H9 (cell line): ENCODE measurements around the gene SMURF1. TPM values are rescaled to one million over a fixed set of nuclear protein-coding genes. Genes with fewer than 3 reads are reported as not detected.

Source experiments
- DNase-seq: peaks from one replicate; pipeline ENCODE4 v3.0.0-alpha.2; 2017
- H2AFZ ChIP-seq: one replicate; pipeline ENCODE4 v1.6.1; 2013; ENCODE audit warnings: mild to moderate bottlenecking, low read length, control low read depth, moderate library complexity
- H2AK5ac ChIP-seq: 2 replicates; pipeline ENCODE4 v1.6.1; 2013; ENCODE audit warnings: low read length, control low read depth, mixed read lengths; ENCODE audit not compliant: insufficient read length
- H2BK120ac ChIP-seq: one replicate; pipeline ENCODE4 v1.6.1; 2013; ENCODE audit warnings: low read depth, mild to moderate bottlenecking, low read length, control low read depth, inconsistent platforms; ENCODE audit not compliant: poor library complexity, severe bottlenecking
- H2BK12ac ChIP-seq: 2 replicates; pipeline ENCODE4 v1.6.1; 2013; ENCODE audit warnings: low read length, control low read depth, mixed read lengths, low read depth; ENCODE audit not compliant: insufficient read length
- H2BK15ac ChIP-seq: 2 replicates; pipeline ENCODE4 v1.6.1; 2013; ENCODE audit warnings: low read depth, low read length, control low read depth
- H2BK20ac ChIP-seq: one replicate; pipeline ENCODE4 v1.6.1; 2013; ENCODE audit warnings: low read depth, mild to moderate bottlenecking, low read length, control low read depth, inconsistent platforms; ENCODE audit not compliant: poor library complexity, severe bottlenecking
- H2BK5ac ChIP-seq: 2 replicates; pipeline ENCODE4 v1.6.1; 2013; ENCODE audit warnings: low read length, control low read depth, mixed read lengths; ENCODE audit not compliant: insufficient read length
- H3K14ac ChIP-seq: 2 replicates; pipeline ENCODE4 v1.6.1; 2013; ENCODE audit warnings: low read length, control low read depth; ENCODE audit not compliant: insufficient read depth
- H3K18ac ChIP-seq: 2 replicates; pipeline ENCODE4 v1.6.1; 2013; ENCODE audit warnings: low read depth, mild to moderate bottlenecking, mixed read lengths, low read length, control low read depth; ENCODE audit not compliant: insufficient read length
- H3K23ac ChIP-seq: 2 replicates; pipeline ENCODE4 v1.6.1; 2013; ENCODE audit warnings: low read length, control low read depth, mixed read lengths, low read depth; ENCODE audit not compliant: insufficient read length
- H3K23me2 ChIP-seq: 2 replicates; pipeline ENCODE4 v1.6.1; 2013; ENCODE audit warnings: low read depth, mild to moderate bottlenecking, mixed read lengths, low read length, control low read depth; ENCODE audit not compliant: insufficient read length, poor library complexity, severe bottlenecking
- H3K27ac ChIP-seq: 2 replicates; pipeline ENCODE4 v1.5.1; 2013; ENCODE audit warnings: low read length, control low read depth, mixed read lengths, low read depth; ENCODE audit not compliant: insufficient read length
- H3K27me3 ChIP-seq: 2 replicates; pipeline ENCODE4 v1.6.1; 2013; ENCODE audit warnings: low read length, control low read depth, inconsistent platforms; ENCODE audit not compliant: insufficient read depth
- H3K4ac ChIP-seq: 2 replicates; pipeline ENCODE4 v1.6.1; 2013; ENCODE audit warnings: low read depth, mild to moderate bottlenecking, control low read depth, inconsistent platforms, low read length, moderate library complexity
- H3K4me1 ChIP-seq: 2 replicates; pipeline ENCODE4 v1.6.1; 2013; ENCODE audit warnings: low read length, control low read depth, inconsistent platforms; ENCODE audit not compliant: insufficient read depth
- H3K4me2 ChIP-seq: 2 replicates; pipeline ENCODE4 v1.6.1; 2013; ENCODE audit warnings: low read length, control low read depth, mixed read lengths; ENCODE audit not compliant: insufficient read length, insufficient read depth
- H3K56ac ChIP-seq: 2 replicates; pipeline ENCODE4 v1.6.1; 2013; ENCODE audit warnings: low read depth, mild to moderate bottlenecking, mixed read lengths, low read length, control low read depth; ENCODE audit not compliant: insufficient read length
- H3K79me1 ChIP-seq: 2 replicates; pipeline ENCODE4 v1.6.1; 2013; ENCODE audit warnings: low read depth, mild to moderate bottlenecking, moderate library complexity, low read length, control low read depth, inconsistent platforms; ENCODE audit not compliant: insufficient read depth, poor library complexity, severe bottlenecking
- H3K79me2 ChIP-seq: 2 replicates; pipeline ENCODE4 v1.6.1; 2013; ENCODE audit warnings: low read length, control low read depth, inconsistent platforms; ENCODE audit not compliant: insufficient read depth
- H3K9ac ChIP-seq: 2 replicates; pipeline ENCODE4 v1.6.1; 2013; ENCODE audit warnings: low read length, control low read depth, mixed read lengths; ENCODE audit not compliant: insufficient read length; ENCODE audit errors: extremely low read depth
- H3K9me3 ChIP-seq: one replicate; pipeline ENCODE4 v1.6.1; 2013; ENCODE audit warnings: low read depth, low read length, inconsistent platforms; ENCODE audit not compliant: control insufficient read depth
- H3T11ph ChIP-seq: one replicate; pipeline ENCODE4 v1.6.1; 2013; ENCODE audit warnings: mild to moderate bottlenecking, low read length, control low read depth, inconsistent platforms
- H4K20me1 ChIP-seq: one replicate; pipeline ENCODE4 v1.6.1; 2013; ENCODE audit not compliant: control insufficient read depth, insufficient read length, insufficient read depth
- H4K5ac ChIP-seq: 2 replicates; pipeline ENCODE4 v1.6.1; 2013; ENCODE audit warnings: low read depth, mild to moderate bottlenecking, mixed read lengths, low read length, control low read depth; ENCODE audit not compliant: insufficient read length
- H4K8ac ChIP-seq: replicated peaks from 2 replicates; pipeline ENCODE4 v1.6.1; 2013; ENCODE audit warnings: low read length, control low read depth, mixed read lengths, low read depth; ENCODE audit not compliant: insufficient read length
- H4K91ac ChIP-seq: 2 replicates; pipeline ENCODE4 v1.6.1; 2013; ENCODE audit warnings: low read depth, mild to moderate bottlenecking, moderate library complexity, mixed read lengths, low read length, control low read depth; ENCODE audit not compliant: insufficient read length
- H3K27ac Mint-ChIP-seq, 3 experiments: 2 replicates in 2 of 3; 3 replicates in 1 of 3; pipeline ENCODE4 v1.8.0; 2020 to 2021; ENCODE audit warnings: mixed read lengths in 3 of 3, mild to moderate bottlenecking in 1 of 3, moderate library complexity in 1 of 3
- H3K27me3 Mint-ChIP-seq: 2 replicates; pipeline ENCODE4 v1.8.0; 2021; ENCODE audit warnings: low read depth, mild to moderate bottlenecking, moderate library complexity, mixed read lengths
- H3K36me3 Mint-ChIP-seq, 3 experiments: 2 replicates in 2 of 3; 3 replicates in 1 of 3; pipeline ENCODE4 v1.8.0; 2020 to 2021; ENCODE audit warnings: low read depth in 3 of 3, mixed read lengths in 3 of 3; ENCODE audit not compliant: insufficient read depth in 1 of 3
- H3K4me1 Mint-ChIP-seq, 2 experiments: 2 replicates each; pipeline ENCODE4 v1.8.0; 2020; ENCODE audit warnings: mixed read lengths in 2 of 2
- H3K4me3 Mint-ChIP-seq, 2 experiments: 2 replicates in 1 of 2; 3 replicates in 1 of 2; pipeline ENCODE4 v1.8.0; 2020 to 2021; ENCODE audit warnings: mild to moderate bottlenecking in 2 of 2, mixed read lengths in 2 of 2, moderate library complexity in 1 of 2
- H3K9me3 Mint-ChIP-seq, 2 experiments: 2 replicates in 1 of 2; 3 replicates in 1 of 2; pipeline ENCODE4 v1.8.0; 2020; ENCODE audit warnings: mild to moderate bottlenecking in 2 of 2, mixed read lengths in 2 of 2, moderate library complexity in 1 of 2
- CTCF ChIP-seq: fragments of 200-600 bp; sonication (generic); conservative IDR thresholded peaks from 3 replicates; pipeline ENCODE4 v1.8.0; 2021; ENCODE audit warnings: antibody characterized with exemption, mild to moderate bottlenecking
- WGBS: extraction: QIAGEN DNeasy Blood & Tissue Kit; methylation state at CpG from one replicate; pipeline ENCODE4 v1.1.7; 2013; ENCODE audit warnings: missing lambda C conversion rate, low lambda C conversion rate, mixed read lengths; ENCODE audit not compliant: insufficient read length; ENCODE audit errors: extremely low coverage; 5-methylcytosine and 5-hydroxymethylcytosine counted together
- total RNA-seq: library from RNA; stranded (reverse); gene quantifications from 2 replicates; pipeline ENCODE4 v1.2.1, GENCODE V29; 2021

Gene SMURF1
- total RNA-seq, 1 experiment from 2014 or later, result 29.4 TPM

- H4K5ac ChIP-seq, result no peak overlapping the region
- H3K79me1 ChIP-seq, result no peaks in the 10 kb centered on the region
- no peak overlapping the region for H2AK5ac ChIP-seq
- Mint-ChIP-seq H3K4me3 (no peak overlapping the region), H3K27me3 (no peaks in the 10 kb centered on the region), H3K9me3 (no peaks in the 10 kb centered on the region), H3K36me3 (peaks cover 14 to 78% (median 60%) of the 10 kb centered on the region in 3 experiments; a peak in 6 of 7 replicates), H3K4me1 (no peaks in the 10 kb centered on the region), H3K27ac (peak overlapping the region in 1 of 3 experiments; percentile 48; a peak in 2 of 7 replicates)
- no peak overlapping the region for H2BK5ac ChIP-seq
- no peak overlapping the region for H2BK15ac ChIP-seq
- no peak for DNase-seq
- H3K14ac ChIP-seq, result no peak overlapping the region
- H2AFZ ChIP-seq, result no peak overlapping the region
- H3K4me2 ChIP-seq, result no peak overlapping the region
- no peak overlapping the region for H4K8ac ChIP-seq
- no peak overlapping the region for H4K91ac ChIP-seq
- H3K27me3 ChIP-seq, result no peaks in the 10 kb centered on the region
- no peaks in the 10 kb centered on the region for H3K23me2 ChIP-seq
- no peaks in the 10 kb centered on the region for H3K4me1 ChIP-seq
- TF ChIP-seq CTCF, result no peak
- no peak overlapping the region for H3K27ac ChIP-seq
- no peak overlapping the region for H3T11ph ChIP-seq
- H3K18ac ChIP-seq, result no peak overlapping the region
- no peak overlapping the region for H3K56ac ChIP-seq
- H3K79me2 ChIP-seq, result no peaks in the 10 kb centered on the region
- H3K23ac ChIP-seq, result no peak overlapping the region
- H3K9me3 ChIP-seq, result no peaks in the 10 kb centered on the region
- H3K4ac ChIP-seq, result no peak overlapping the region
- no CpG with 5 or more reads among the region's 14 CpGs for WGBS
- no peak overlapping the region for H2BK12ac ChIP-seq
- H3K9ac ChIP-seq, result no peak overlapping the region
- H4K20me1 ChIP-seq, result no peaks in the 10 kb centered on the region
- no peak overlapping the region for H2BK20ac ChIP-seq
- no peak overlapping the region for H2BK120ac ChIP-seq
Measured at GRCh38 chr7:99000904-99001465, 142.9 kb downstream of the SMURF1 start.
